Measurements from ENCODE around the gene EBF3. TPM values are rescaled to one million over a fixed set of nuclear protein-coding genes. Genes with fewer than 3 reads are reported as not detected.

EBF3 gene
- total RNA-seq, 1 donor from 2014 or later: 0.07 TPM

GRCh38 chr10:129950676-129951075, 13.4 kb downstream of the EBF3 start:
- Histone ChIP-seq H3K27ac (ENCODE audit: low read depth, low read length) (no peak overlapping the region), H2AFZ (ENCODE audit: low read depth, low read length) (no peak overlapping the region), H3K9ac (ENCODE audit: low read length) (no peak overlapping the region), H3K4me2 (ENCODE audit: low read length) (no peak overlapping the region), H3K27me3 (ENCODE audit: insufficient read depth, low read length) (peaks cover 13% of the 10 kb centered on the region), H3K36me3 (ENCODE audit: insufficient read depth, low read length) (no peaks in the 10 kb centered on the region), H3K4me3 (ENCODE audit: insufficient read depth, low read depth, low read length) (no peak overlapping the region), H3K79me2 (ENCODE audit: insufficient read depth, low read length) (no peaks in the 10 kb centered on the region), H3K4me1 (ENCODE audit: insufficient read depth, low read length) (no peaks in the 10 kb centered on the region), H4K20me1 (ENCODE audit: insufficient read depth, low read length) (no peaks in the 10 kb centered on the region), H3K9me3 (ENCODE audit: insufficient read depth, low read depth, low read length) (peaks cover 2% of the 10 kb centered on the region)
- FAIRE-seq (no peak), DNase-seq (ENCODE audit: low read depth) (no peak)
- Mint-ChIP-seq H3K27me3 (ENCODE audit: low read depth, unreplicated experiment) (peaks cover 43% of the 10 kb centered on the region), H3K4me1 (ENCODE audit: low read depth, unreplicated experiment) (peaks cover 2% of the 10 kb centered on the region), H3K36me3 (ENCODE audit: low read depth, unreplicated experiment) (no peaks in the 10 kb centered on the region), H3K27ac (ENCODE audit: unreplicated experiment) (no peak overlapping the region), H3K9me3 (ENCODE audit: unreplicated experiment) (no peaks in the 10 kb centered on the region), H3K4me3 (ENCODE audit: unreplicated experiment) (no peak overlapping the region)
- TF ChIP-seq EZH2 (IDR thresholded peaks at IDR 0.05; ENCODE audit: insufficient read depth, low read length) (no peak), CTCF (IDR thresholded peaks at IDR 0.05; ENCODE audit: insufficient read depth, low read depth, low read length) (no peak)

- Mint-ChIP-seq H3K4me3 (ENCODE audit: unreplicated experiment) (no peak overlapping the region), H3K27me3 (ENCODE audit: low read depth, unreplicated experiment) (peaks cover 36% of the 10 kb centered on the region), H3K36me3 (ENCODE audit: low read depth, unreplicated experiment) (no peaks in the 10 kb centered on the region), H3K27ac (ENCODE audit: unreplicated experiment) (no peak overlapping the region), H3K9me3 (ENCODE audit: unreplicated experiment) (no peaks in the 10 kb centered on the region), H3K4me1 (ENCODE audit: low read depth, unreplicated experiment) (peaks cover 2% of the 10 kb centered on the region)
- H3K27ac ChIP-seq (ENCODE audit: low read depth, low read length): no peak overlapping the region
- H3K9ac ChIP-seq (ENCODE audit: low read length): no peak overlapping the region
- H3K4me1 ChIP-seq (ENCODE audit: insufficient read depth, low read length): no peaks in the 10 kb centered on the region
- peaks cover 7% of the 10 kb centered on the region for H3K27me3 ChIP-seq (ENCODE audit: insufficient read depth, low read length)
- FAIRE-seq (no peak), DNase-seq (ENCODE audit: low read depth) (no peak)
- H4K20me1 ChIP-seq (ENCODE audit: insufficient read depth, low read length): no peaks in the 10 kb centered on the region
- H3K36me3 ChIP-seq (ENCODE audit: insufficient read depth, low read length): no peaks in the 10 kb centered on the region
- no peak overlapping the region for H2AFZ ChIP-seq (ENCODE audit: low read depth, low read length)
- H3K9me3 ChIP-seq (ENCODE audit: insufficient read depth, low read depth, low read length): peaks cover 2% of the 10 kb centered on the region
- TF ChIP-seq CTCF (IDR thresholded peaks at IDR 0.05; ENCODE audit: insufficient read depth, low read depth, low read length): no peak
- TF ChIP-seq EZH2 (IDR thresholded peaks at IDR 0.05; ENCODE audit: insufficient read depth, low read length): no peak
- no peak overlapping the region for H3K4me2 ChIP-seq (ENCODE audit: low read length)
- H3K79me2 ChIP-seq (ENCODE audit: insufficient read depth, low read length): no peaks in the 10 kb centered on the region
- H3K4me3 ChIP-seq (ENCODE audit: insufficient read depth, low read depth, low read length): no peak overlapping the region
Observed at GRCh38 chr10:129949891-129950291, 14.2 kb downstream of the EBF3 start.

GRCh38 chr10:129949411-129949810, 14.7 kb downstream of the EBF3 start:
- no peak overlapping the region for H3K4me3 Mint-ChIP-seq (ENCODE audit: unreplicated experiment)
- TF ChIP-seq CTCF (IDR thresholded peaks at IDR 0.05; ENCODE audit: insufficient read depth, low read depth, low read length) (no peak), EZH2 (IDR thresholded peaks at IDR 0.05; ENCODE audit: insufficient read depth, low read length) (no peak)

More at GRCh38 chr10:129949411-129949810, 14.7 kb downstream of the EBF3 start:
- no peak for FAIRE-seq
- Histone ChIP-seq H4K20me1 (ENCODE audit: insufficient read depth, low read length) (no peaks in the 10 kb centered on the region), H3K27me3 (ENCODE audit: insufficient read depth, low read length) (peaks cover 3% of the 10 kb centered on the region), H3K27ac (ENCODE audit: low read depth, low read length) (no peak overlapping the region), H3K4me3 (ENCODE audit: insufficient read depth, low read depth, low read length) (no peak overlapping the region), H3K9me3 (ENCODE audit: insufficient read depth, low read depth, low read length) (peaks cover 2% of the 10 kb centered on the region), H3K79me2 (ENCODE audit: insufficient read depth, low read length) (no peaks in the 10 kb centered on the region), H3K4me2 (ENCODE audit: low read length) (no peak overlapping the region), H2AFZ (ENCODE audit: low read depth, low read length) (no peak overlapping the region), H3K36me3 (ENCODE audit: insufficient read depth, low read length) (no peaks in the 10 kb centered on the region), H3K4me1 (ENCODE audit: insufficient read depth, low read length) (no peaks in the 10 kb centered on the region), H3K9ac (ENCODE audit: low read length) (no peak overlapping the region)
- Mint-ChIP-seq H3K27ac (ENCODE audit: unreplicated experiment) (no peak overlapping the region), H3K4me1 (ENCODE audit: low read depth, unreplicated experiment) (peaks cover 2% of the 10 kb centered on the region), H3K36me3 (ENCODE audit: low read depth, unreplicated experiment) (no peaks in the 10 kb centered on the region), H3K9me3 (ENCODE audit: unreplicated experiment) (no peaks in the 10 kb centered on the region), H3K27me3 (ENCODE audit: low read depth, unreplicated experiment) (peaks cover 31% of the 10 kb centered on the region)
- no peak for DNase-seq (ENCODE audit: low read depth)

All from astrocyte (in vitro differentiated cells and primary cell).